Measurements from ENCODE around the gene CHRNA4.

DNA sequence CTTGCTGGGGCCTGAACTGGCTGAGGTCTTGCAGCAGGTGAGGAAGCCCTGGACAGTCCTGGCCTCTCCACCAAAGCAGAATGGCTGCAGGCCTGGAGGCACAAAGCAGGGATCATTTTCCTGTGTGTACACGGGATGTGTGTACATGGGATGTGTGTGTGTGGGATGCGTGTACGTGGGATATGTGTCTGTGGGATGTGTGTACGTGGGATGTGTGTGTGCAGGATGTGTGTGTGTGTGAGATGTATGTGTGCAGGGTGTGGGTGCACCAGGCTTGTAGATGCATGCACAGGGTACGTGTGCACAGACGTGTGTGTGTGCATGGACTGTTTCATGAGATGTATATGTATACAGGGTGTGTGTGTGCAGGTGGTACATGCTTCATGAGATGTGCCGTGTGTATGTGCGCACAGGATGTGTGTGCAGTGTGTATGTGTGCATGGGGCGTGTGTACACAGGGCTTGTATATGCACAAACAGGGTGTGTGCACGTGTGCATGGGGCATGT lies 7.9 kb upstream of the CHRNA4 start:
- TF ChIP-seq, protein P1, sequence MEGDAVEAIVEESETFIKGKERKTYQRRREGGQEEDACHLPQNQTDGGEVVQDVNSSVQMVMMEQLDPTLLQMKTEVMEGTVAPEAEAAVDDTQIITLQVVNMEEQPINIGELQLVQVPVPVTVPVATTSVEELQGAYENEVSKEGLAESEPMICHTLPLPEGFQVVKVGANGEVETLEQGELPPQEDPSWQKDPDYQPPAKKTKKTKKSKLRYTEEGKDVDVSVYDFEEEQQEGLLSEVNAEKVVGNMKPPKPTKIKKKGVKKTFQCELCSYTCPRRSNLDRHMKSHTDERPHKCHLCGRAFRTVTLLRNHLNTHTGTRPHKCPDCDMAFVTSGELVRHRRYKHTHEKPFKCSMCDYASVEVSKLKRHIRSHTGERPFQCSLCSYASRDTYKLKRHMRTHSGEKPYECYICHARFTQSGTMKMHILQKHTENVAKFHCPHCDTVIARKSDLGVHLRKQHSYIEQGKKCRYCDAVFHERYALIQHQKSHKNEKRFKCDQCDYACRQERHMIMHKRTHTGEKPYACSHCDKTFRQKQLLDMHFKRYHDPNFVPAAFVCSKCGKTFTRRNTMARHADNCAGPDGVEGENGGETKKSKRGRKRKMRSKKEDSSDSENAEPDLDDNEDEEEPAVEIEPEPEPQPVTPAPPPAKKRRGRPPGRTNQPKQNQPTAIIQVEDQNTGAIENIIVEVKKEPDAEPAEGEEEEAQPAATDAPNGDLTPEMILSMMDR (IDR thresholded peaks at IDR 0.05) = no peak
- TF ChIP-seq POLR2AphosphoS5 (IDR thresholded peaks at IDR 0.05) = no peak
